GM21381 (cell line): Measurements from ENCODE around the gene HCN4.

ENCODE experiments used
- ATAC-seq: cut with Tn5 transposase; IDR thresholded peaks from one replicate; pipeline ENCODE4 v1.9.1; 2021; ENCODE audit warnings: mild to moderate bottlenecking, moderate library complexity; ENCODE audit not compliant: unreplicated experiment

Gene HCN4

GRCh38 chr15:73380661-73381060 is 11.9 kb upstream of the HCN4 start:
- no peak for ATAC-seq

- no peak for ATAC-seq
These were observed 9.3 kb upstream of the HCN4 start for GRCh38 chr15:73378089-73378488.

- ATAC-seq = no peak
These were observed 7.1 kb upstream of the HCN4 start for GRCh38 chr15:73375755-73376305.

- no peak for ATAC-seq
These were observed 6.3 kb upstream of the HCN4 start for GRCh38 chr15:73375012-73375411.

GRCh38 chr15:73374604-73375003 is 5.8 kb upstream of the HCN4 start:
- no peak for ATAC-seq

GRCh38 chr15:73373221-73373620 is 4.5 kb upstream of the HCN4 start:
- no peak for ATAC-seq

- no peak for ATAC-seq
These were observed 3.1 kb upstream of the HCN4 start for GRCh38 chr15:73371812-73372211.

- no peak for ATAC-seq
These were observed 1.4 kb upstream of the HCN4 start for GRCh38 chr15:73370151-73370550.

- no peak for ATAC-seq
These were observed 466 bp upstream of the HCN4 start for GRCh38 chr15:73369154-73369694.

GRCh38 chr15:73367624-73368300 is 996 bp downstream of the HCN4 start:
- no peak for ATAC-seq

- ATAC-seq = no peak
These were observed 1.8 kb downstream of the HCN4 start for GRCh38 chr15:73366766-73367623.

- ATAC-seq = no peak
These were observed 4.7 kb downstream of the HCN4 start for GRCh38 chr15:73364070-73364469.

GRCh38 chr15:73362900-73363299 is 5.9 kb downstream of the HCN4 start:
- no peak for ATAC-seq

GRCh38 chr15:73361337-73361736 is 7.4 kb downstream of the HCN4 start:
- no peak for ATAC-seq

- no peak for ATAC-seq
These were observed 9.1 kb downstream of the HCN4 start for GRCh38 chr15:73359651-73360050.

- ATAC-seq = no peak
These were observed 10.6 kb downstream of the HCN4 start for GRCh38 chr15:73357999-73358665.

GRCh38 chr15:73355612-73356265 is 13.0 kb downstream of the HCN4 start:
- no peak for ATAC-seq

GRCh38 chr15:73354241-73354640 is 14.5 kb downstream of the HCN4 start:
- no peak for ATAC-seq

GRCh38 chr15:73353734-73354133 is 15.0 kb downstream of the HCN4 start:
- no peak for ATAC-seq

GRCh38 chr15:73352082-73352481 is 16.7 kb downstream of the HCN4 start:
- no peak for ATAC-seq

- no peak for ATAC-seq
These were observed 19.6 kb downstream of the HCN4 start for GRCh38 chr15:73349191-73349590.
